IPS-20b (cell line): Measurements from ENCODE around the gene EXPH5.
A peak's percentile ranks its signal among the peaks of the same experiment; 100 is the strongest.

Experiments
- H3K27ac ChIP-seq: one replicate; pipeline ENCODE4 v1.5.1; 2013; ENCODE audit warnings: low read length
- H3K27me3 ChIP-seq: 2 replicates; pipeline ENCODE4 v1.6.1; 2013; ENCODE audit warnings: mild to moderate bottlenecking, low read length, inconsistent platforms; ENCODE audit not compliant: insufficient read depth
- H3K36me3 ChIP-seq: 2 replicates; pipeline ENCODE4 v1.6.1; 2013; ENCODE audit warnings: low read depth, mild to moderate bottlenecking, inconsistent platforms, low read length, moderate library complexity; ENCODE audit not compliant: insufficient read depth
- H3K4me1 ChIP-seq: 2 replicates; pipeline ENCODE4 v1.6.1; 2013; ENCODE audit warnings: mild to moderate bottlenecking, control low read depth, inconsistent platforms, low read length, moderate library complexity; ENCODE audit not compliant: insufficient read depth
- H3K4me3 ChIP-seq: 2 replicates; pipeline ENCODE4 v1.5.1; 2013; ENCODE audit warnings: mild to moderate bottlenecking, low read length, inconsistent platforms
- H3K9ac ChIP-seq: 2 replicates; pipeline ENCODE4 v1.6.1; 2013; ENCODE audit warnings: low read depth, mild to moderate bottlenecking, inconsistent platforms, low read length, moderate library complexity
- H3K9me3 ChIP-seq: 2 replicates; pipeline ENCODE4 v1.6.1; 2013; ENCODE audit warnings: mild to moderate bottlenecking, low read depth, low read length, inconsistent platforms; ENCODE audit not compliant: insufficient read depth

Gene EXPH5

GRCh38 chr11:108486331-108486730, 107.2 kb downstream of the EXPH5 start:
- Histone ChIP-seq H3K9me3 (no peaks in the 10 kb centered on the region), H3K9ac (no peak overlapping the region; the same call in 1 of the 2 replicates), H3K4me3 (no peak overlapping the region), H3K36me3 (peaks cover 24% of the 10 kb centered on the region), H3K27me3 (no peaks in the 10 kb centered on the region), H3K4me1 (no peaks in the 10 kb centered on the region), H3K27ac (no peak overlapping the region)

DNA sequence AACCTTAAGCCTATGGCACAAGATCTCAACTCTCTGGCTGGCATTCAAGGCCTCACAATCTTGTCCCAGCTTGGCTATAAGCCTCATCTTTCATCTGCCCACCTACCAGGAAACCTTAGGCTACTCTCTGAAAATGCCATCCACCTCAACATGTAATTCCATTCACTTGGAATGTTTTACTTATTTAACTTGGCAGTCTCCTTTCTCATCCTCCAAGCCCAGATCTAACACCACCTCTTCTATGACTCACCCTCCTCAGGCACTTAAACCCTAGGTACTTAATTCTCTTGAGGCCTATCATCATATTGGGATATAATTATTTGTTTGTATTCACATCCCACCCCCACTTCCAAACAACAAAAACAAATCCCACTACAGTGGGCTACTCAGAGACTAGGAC, 110.4 kb downstream of the EXPH5 start:
- Histone ChIP-seq H3K27ac (no peak overlapping the region), H3K9me3 (no peaks in the 10 kb centered on the region), H3K36me3 (peaks cover 27% of the 10 kb centered on the region; the same call in 1 of the 2 replicates), H3K27me3 (no peaks in the 10 kb centered on the region), H3K4me1 (no peaks in the 10 kb centered on the region), H3K4me3 (no peak overlapping the region), H3K9ac (no peak overlapping the region)

DNA sequence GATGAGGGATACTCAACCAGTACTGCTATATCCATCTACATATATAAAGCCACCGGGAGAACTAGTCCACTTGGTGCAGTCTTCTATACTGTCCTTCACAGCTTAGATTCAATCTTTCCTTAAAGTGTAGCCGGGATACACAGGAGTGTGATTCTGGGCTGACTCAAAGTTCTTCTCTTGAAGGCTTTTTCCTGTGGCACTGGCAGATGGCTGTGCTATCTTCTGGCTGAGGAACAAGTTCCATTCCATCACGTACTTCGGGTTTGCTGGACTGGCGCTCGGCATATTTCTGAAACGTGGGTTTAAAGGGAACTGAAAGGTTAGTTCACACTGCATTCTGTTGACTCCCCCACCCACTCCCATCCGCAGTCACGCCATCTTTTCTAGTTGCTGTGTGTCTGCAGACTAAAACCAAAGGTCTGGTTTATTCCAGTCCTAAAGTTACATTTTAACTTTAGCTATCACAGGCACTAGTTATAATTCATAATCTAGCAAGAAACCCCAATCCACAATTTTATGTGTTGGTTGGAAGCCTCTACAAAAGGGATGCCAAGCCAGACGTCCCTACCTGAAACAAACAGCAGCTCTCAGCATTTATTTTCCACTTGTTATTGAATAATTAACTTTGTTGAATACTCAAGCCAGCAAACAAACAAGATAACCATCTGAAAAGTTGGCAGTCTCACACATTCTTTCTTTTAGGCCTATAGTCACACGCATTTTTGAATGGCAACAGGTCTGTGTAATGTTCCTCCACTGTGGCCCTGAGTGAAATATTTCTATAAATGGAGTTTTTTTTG, 118.7 kb downstream of the EXPH5 start:
- Histone ChIP-seq H3K36me3 (peaks cover 10% of the 10 kb centered on the region; the same call in 1 of the 2 replicates), H3K9me3 (no peaks in the 10 kb centered on the region), H3K9ac (no peak overlapping the region), H3K27me3 (no peaks in the 10 kb centered on the region), H3K4me3 (no peak overlapping the region), H3K27ac (no peak overlapping the region), H3K4me1 (no peaks in the 10 kb centered on the region)

DNA sequence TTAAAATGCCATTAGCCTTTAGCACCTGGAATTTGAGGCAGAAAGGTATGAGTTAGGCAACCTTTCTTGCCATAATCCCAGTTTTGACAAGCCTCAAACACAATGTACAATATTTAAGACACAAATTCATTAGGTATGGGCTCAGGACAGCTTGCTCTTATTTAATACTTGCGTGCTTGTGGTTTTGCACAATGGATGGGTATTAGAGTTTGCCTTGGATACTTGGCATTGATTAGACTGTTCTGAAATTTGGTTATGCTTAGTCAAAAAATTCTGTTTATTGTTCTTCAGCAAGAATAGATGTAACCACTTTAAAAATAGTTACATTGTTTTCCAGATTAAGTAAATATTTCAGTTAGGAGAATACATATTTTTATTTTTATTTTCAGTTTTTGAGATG, 120.9 kb downstream of the EXPH5 start:
- Histone ChIP-seq H3K9me3 (no peaks in the 10 kb centered on the region), H3K4me3 (no peak overlapping the region), H3K36me3 (peaks cover 4% of the 10 kb centered on the region; the same call in 1 of the 2 replicates), H3K27ac (no peak overlapping the region), H3K27me3 (no peaks in the 10 kb centered on the region), H3K4me1 (no peaks in the 10 kb centered on the region), H3K9ac (no peak overlapping the region)

GRCh38 chr11:108468478-108468864, 125.1 kb downstream of the EXPH5 start:
- H3K36me3 ChIP-seq, result no peaks in the 10 kb centered on the region
- no peaks in the 10 kb centered on the region for H3K27me3 ChIP-seq
- no peaks in the 10 kb centered on the region for H3K9me3 ChIP-seq
- no peak overlapping the region for H3K9ac ChIP-seq
- no peak overlapping the region for H3K27ac ChIP-seq
- no peak overlapping the region for H3K4me3 ChIP-seq
- H3K4me1 ChIP-seq, result no peaks in the 10 kb centered on the region

GRCh38 chr11:108467091-108467823, 126.3 kb downstream of the EXPH5 start, which contains the start of gene C11orf65:
Gene C11orf65 (minus strand): TSS chr11:108467529. CDS start chr11:108461559, 5,970 bp downstream.
- peak within 1 kb of the TSS; percentile 83 for H3K4me3 ChIP-seq
- H3K4me1 ChIP-seq, result no peaks in the 10 kb centered on the region
- H3K9me3 ChIP-seq, result no peaks in the 10 kb centered on the region
- H3K36me3 ChIP-seq, result no peaks in the 10 kb centered on the region
- no peaks in the 10 kb centered on the region for H3K27me3 ChIP-seq
- peak within 1 kb of the TSS; percentile 94 for H3K27ac ChIP-seq
- peak within 1 kb of the TSS; percentile 91 for H3K9ac ChIP-seq

DNA sequence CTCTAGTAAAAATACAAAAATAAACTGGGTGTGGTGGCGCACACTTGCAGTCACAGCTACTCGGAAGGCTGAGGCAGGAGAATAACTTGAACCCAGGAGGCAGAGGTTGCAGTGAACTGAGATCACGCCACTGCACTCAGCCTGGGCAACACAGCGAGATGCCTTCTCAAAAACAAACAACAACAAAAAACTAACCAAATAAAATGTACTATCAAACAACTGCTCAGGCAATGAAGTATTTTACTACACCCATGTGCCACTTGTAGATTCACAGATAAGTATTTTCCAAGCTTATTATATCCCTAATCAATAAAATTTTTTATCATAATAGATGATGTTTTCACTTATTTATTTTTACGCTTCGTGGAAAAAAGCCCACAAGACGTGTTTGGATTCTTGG, 127.2 kb downstream of the EXPH5 start:
- Histone ChIP-seq H3K4me1 (no peaks in the 10 kb centered on the region), H3K36me3 (no peaks in the 10 kb centered on the region), H3K9me3 (no peaks in the 10 kb centered on the region), H3K9ac (peak overlapping the region; percentile 91; the same call in 1 of the 2 replicates), H3K27me3 (no peaks in the 10 kb centered on the region), H3K4me3 (peak overlapping the region; percentile 83), H3K27ac (peak overlapping the region; percentile 94)
